PC-3 (cell line): ENCODE measurements around the gene HPDL. TPM values are rescaled to one million over a fixed set of nuclear protein-coding genes. Genes with fewer than 3 reads are reported as not detected.

Source experiments
- ATAC-seq: fragments of 200-7000 bp; cut with Tn5 transposase; 2 replicates; pipeline ENCODE4 v1.9.1; 2020; ENCODE audit warnings: mild to moderate bottlenecking, moderate library complexity
- BruUV-seq: library from RNA; stranded (reverse); fragments of 400-500 nt; replicated peaks from 2 replicates; lab custom pipeline; 2021; lab: Mats Ljungman, UMichigan
- CTCF ChIA-PET: fragments of 300-600 bp; sonication (Branson Sonifier 250); formaldehyde crosslinking; loops from one replicate; lab custom pipeline; 2022; ENCODE audit warnings: antibody characterized with exemption; lab: Charles Lee
- POLR2A ChIA-PET: fragments of 300-600 bp; sonication (Branson Sonifier 250); formaldehyde crosslinking; loops from one replicate; lab custom pipeline; 2022; ENCODE audit warnings: antibody characterized with exemption; ENCODE audit not compliant: unreplicated experiment; lab: Charles Lee
- DNase-seq: peaks from one replicate; pipeline ENCODE4 v3.0.0-alpha.2; 2015
- H2AFZ ChIP-seq: fragments of 300-600 bp; sonication (generic); 2 replicates; pipeline ENCODE4 v1.6.0; 2016; ENCODE audit warnings: antibody characterized with exemption, low read length
- H3F3A ChIP-seq: fragments of 300-600 bp; sonication (generic); one replicate; pipeline ENCODE4 v1.6.0; 2017; ENCODE audit warnings: antibody characterized with exemption, low read length, control low read depth, mild to moderate bottlenecking; ENCODE audit not compliant: unreplicated experiment
- H3K27ac ChIP-seq: fragments of 300-600 bp; sonication (generic); 2 replicates; pipeline ENCODE4 v1.5.1; 2016; ENCODE audit warnings: mild to moderate bottlenecking, low read length
- H3K27me3 ChIP-seq: fragments of 300-600 bp; sonication (generic); 2 replicates; pipeline ENCODE4 v1.6.1; 2016; ENCODE audit warnings: low read length, mixed read lengths
- H3K36me3 ChIP-seq: fragments of 300-600 bp; sonication (generic); 2 replicates; pipeline ENCODE4 v1.6.1; 2016; ENCODE audit warnings: low read depth, mixed run types, low read length, mixed read lengths
- H3K4me1 ChIP-seq: fragments of 300-600 bp; sonication (generic); 2 replicates; pipeline ENCODE4 v1.5.1; 2016; ENCODE audit warnings: low read length; ENCODE audit not compliant: insufficient read depth
- H3K4me2 ChIP-seq: fragments of 300-600 bp; sonication (generic); 2 replicates; pipeline ENCODE4 v1.6.0; 2016; ENCODE audit warnings: low read length
- H3K4me3 ChIP-seq: fragments of 300-600 bp; sonication (generic); 2 replicates; pipeline ENCODE4 v1.5.1; 2016; ENCODE audit warnings: mild to moderate bottlenecking, low read length, mixed read lengths
- H3K79me2 ChIP-seq: fragments of 300-600 bp; sonication (generic); 2 replicates; pipeline ENCODE4 v1.6.1; 2017; ENCODE audit warnings: low read length, mixed read lengths
- H3K9ac ChIP-seq: fragments of 300-600 bp; sonication (generic); 2 replicates; pipeline ENCODE4 v1.6.0; 2016; ENCODE audit warnings: mild to moderate bottlenecking, low read length
- H3K9me2 ChIP-seq: fragments of 300-600 bp; sonication (generic); replicated peaks from 2 replicates; pipeline ENCODE4 v1.6.1; 2016; ENCODE audit warnings: mixed run types, low read length, mixed read lengths
- H3K9me3 ChIP-seq: fragments of 300-600 bp; sonication (generic); 2 replicates; pipeline ENCODE4 v1.6.1; 2016; ENCODE audit warnings: low read length, mixed read lengths
- H4K20me1 ChIP-seq: fragments of 300-600 bp; sonication (generic); 2 replicates; pipeline ENCODE4 v1.6.1; 2016; ENCODE audit warnings: low read length, mixed read lengths
- EZH2 ChIP-seq: fragments of 300-600 bp; sonication (generic); IDR thresholded peaks from one replicate; pipeline ENCODE4 v1.6.1; 2017; ENCODE audit warnings: antibody characterized with exemption, mild to moderate bottlenecking, low read length; ENCODE audit not compliant: unreplicated experiment
- EZH2phosphoT487 ChIP-seq: fragments of 300-600 bp; sonication (generic); IDR thresholded peaks from 2 replicates; pipeline ENCODE4 v1.6.1; 2018; ENCODE audit warnings: mild to moderate bottlenecking, antibody characterized with exemption, low read length, borderline replicate concordance
- intact Hi-C: fragments of 100-400 bp; cut with micrococcal nuclease; formaldehyde crosslinking; loops from 2 replicates; pipeline ENCODE4 v1.9.0; 2023
- total RNA-seq: library from RNA; depleted of rRNA; stranded (reverse); fragments of >200 nt; gene quantifications from 2 replicates; pipeline ENCODE4 v1.2.3, GENCODE V29; 2014
- TF ChIP-seq, protein P1 (sequence below): fragments of 300-600 bp; sonication (generic); conservative IDR thresholded peaks from 2 replicates; pipeline ENCODE4 v1.5.1; 2017; ENCODE audit warnings: antibody characterized with exemption, low read depth, mild to moderate bottlenecking, low read length

Gene HPDL
- total RNA-seq, 1 experiment from 2014 or later: not detected

DNA sequence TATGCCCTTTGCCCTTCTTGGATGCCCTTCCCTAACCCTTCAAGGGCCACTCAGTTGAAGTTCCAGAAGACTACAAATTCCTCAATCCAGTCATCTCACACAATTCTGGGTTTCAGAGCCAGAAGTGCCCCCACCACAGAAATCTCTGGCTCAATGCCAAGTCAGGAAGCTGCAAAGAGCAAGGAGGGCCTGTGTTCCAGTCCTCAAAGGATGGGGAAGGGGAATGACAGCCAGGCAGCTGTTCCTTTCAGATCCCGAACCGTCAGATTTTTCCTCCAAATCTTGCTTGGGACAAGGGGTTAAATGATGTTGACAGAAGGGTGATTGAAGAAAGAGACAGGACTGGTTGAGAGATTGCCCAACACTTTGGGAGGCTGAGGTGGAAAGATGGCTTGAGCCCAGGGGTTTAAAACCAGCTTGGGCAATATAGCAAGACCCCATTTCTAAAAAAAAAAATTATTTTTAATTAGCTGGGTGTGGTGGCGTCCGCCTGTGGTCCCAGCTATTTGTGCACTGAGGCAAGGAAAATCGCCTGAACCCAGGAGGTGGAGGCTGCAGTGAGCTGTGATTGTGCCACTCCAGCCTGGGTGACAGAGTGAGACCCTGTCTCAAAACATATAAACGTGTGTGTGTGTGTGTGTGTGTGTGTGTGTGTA lies 716 bp upstream of the HPDL start:
- ATAC-seq (no peak), DNase-seq (no peak)
- H3K9ac ChIP-seq: no peak overlapping the region
- BruUV-seq: no TSS peak
- H3K27ac ChIP-seq: no peak overlapping the region
- H3K27me3 ChIP-seq: no peaks in the 10 kb centered on the region
- TF ChIP-seq EZH2phosphoT487 (no peak), EZH2 (no peak)
- TF ChIP-seq, protein P1, sequence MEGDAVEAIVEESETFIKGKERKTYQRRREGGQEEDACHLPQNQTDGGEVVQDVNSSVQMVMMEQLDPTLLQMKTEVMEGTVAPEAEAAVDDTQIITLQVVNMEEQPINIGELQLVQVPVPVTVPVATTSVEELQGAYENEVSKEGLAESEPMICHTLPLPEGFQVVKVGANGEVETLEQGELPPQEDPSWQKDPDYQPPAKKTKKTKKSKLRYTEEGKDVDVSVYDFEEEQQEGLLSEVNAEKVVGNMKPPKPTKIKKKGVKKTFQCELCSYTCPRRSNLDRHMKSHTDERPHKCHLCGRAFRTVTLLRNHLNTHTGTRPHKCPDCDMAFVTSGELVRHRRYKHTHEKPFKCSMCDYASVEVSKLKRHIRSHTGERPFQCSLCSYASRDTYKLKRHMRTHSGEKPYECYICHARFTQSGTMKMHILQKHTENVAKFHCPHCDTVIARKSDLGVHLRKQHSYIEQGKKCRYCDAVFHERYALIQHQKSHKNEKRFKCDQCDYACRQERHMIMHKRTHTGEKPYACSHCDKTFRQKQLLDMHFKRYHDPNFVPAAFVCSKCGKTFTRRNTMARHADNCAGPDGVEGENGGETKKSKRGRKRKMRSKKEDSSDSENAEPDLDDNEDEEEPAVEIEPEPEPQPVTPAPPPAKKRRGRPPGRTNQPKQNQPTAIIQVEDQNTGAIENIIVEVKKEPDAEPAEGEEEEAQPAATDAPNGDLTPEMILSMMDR: no peak
- H4K20me1 ChIP-seq: no peaks in the 10 kb centered on the region
- H3K9me2 ChIP-seq: no peaks in the 10 kb centered on the region
- ChIA-PET CTCF (no interaction called here), POLR2A (no interaction called here)
- H3F3A ChIP-seq: no peaks in the 10 kb centered on the region
- H3K4me1 ChIP-seq: peaks cover 9% of the 10 kb centered on the region
- no peak overlapping the region for H3K4me2 ChIP-seq
- no peak overlapping the region for H2AFZ ChIP-seq
- H3K79me2 ChIP-seq: no peaks in the 10 kb centered on the region
- H3K36me3 ChIP-seq: no peaks in the 10 kb centered on the region
- intact Hi-C loops: no loop called here
- H3K4me3 ChIP-seq: no peak overlapping the region
- no peaks in the 10 kb centered on the region for H3K9me3 ChIP-seq

DNA sequence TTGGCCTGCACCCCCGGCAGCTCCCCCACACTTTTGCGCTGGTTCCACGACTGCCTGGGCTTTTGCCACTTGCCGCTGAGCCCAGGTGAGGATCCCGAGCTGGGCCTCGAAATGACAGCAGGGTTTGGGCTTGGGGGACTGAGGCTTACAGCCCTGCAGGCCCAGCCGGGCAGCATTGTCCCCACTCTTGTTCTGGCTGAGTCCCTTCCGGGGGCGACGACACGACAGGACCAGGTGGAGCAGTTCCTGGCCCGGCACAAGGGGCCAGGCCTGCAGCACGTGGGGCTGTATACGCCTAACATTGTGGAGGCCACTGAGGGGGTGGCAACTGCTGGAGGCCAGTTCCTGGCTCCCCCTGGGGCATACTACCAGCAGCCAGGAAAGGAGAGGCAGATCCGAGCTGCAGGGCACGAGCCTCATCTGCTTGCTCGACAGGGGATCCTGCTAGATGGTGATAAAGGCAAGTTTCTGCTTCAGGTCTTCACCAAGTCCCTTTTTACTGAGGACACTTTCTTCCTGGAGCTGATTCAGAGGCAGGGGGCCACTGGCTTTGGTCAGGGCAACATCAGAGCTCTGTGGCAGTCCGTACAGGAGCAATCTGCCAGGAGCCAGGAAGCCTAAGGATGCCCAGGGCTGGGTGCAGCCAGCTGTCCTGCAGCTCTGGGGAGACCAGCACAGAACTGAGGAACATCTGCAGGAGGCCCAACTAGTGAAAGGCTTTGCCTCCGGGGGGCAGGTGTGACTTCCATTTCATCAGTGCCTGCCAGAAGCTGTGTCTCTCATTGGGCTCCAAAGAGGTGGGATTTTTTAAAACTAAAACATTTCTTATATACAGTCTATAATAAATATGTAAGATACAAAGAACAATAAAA lies 1.2 kb downstream of the HPDL start:
- Histone ChIP-seq H3K4me2 (no peak overlapping the region), H3F3A (no peaks in the 10 kb centered on the region), H3K27me3 (no peaks in the 10 kb centered on the region), H4K20me1 (no peaks in the 10 kb centered on the region), H3K4me1 (peaks cover 9% of the 10 kb centered on the region), H3K9me3 (no peaks in the 10 kb centered on the region), H3K9ac (no peak overlapping the region), H3K4me3 (no peak overlapping the region), H3K79me2 (no peaks in the 10 kb centered on the region), H3K36me3 (no peaks in the 10 kb centered on the region), H3K27ac (no peak overlapping the region), H2AFZ (no peak overlapping the region), H3K9me2 (no peaks in the 10 kb centered on the region)
- no peak for DNase-seq
- CTCF ChIA-PET: interaction anchor here (0.6 kb wide), 1 partner anchor 403 kb away, joined by 3 read pairs; no protein-coding TSS in a partner anchor
- intact Hi-C loops: no loop called here
- TF ChIP-seq EZH2 (no peak), EZH2phosphoT487 (no peak)
- TF ChIP-seq, protein P1: no peak
- no TSS peak for BruUV-seq
- POLR2A ChIA-PET: no interaction called here
- no peak for ATAC-seq

DNA sequence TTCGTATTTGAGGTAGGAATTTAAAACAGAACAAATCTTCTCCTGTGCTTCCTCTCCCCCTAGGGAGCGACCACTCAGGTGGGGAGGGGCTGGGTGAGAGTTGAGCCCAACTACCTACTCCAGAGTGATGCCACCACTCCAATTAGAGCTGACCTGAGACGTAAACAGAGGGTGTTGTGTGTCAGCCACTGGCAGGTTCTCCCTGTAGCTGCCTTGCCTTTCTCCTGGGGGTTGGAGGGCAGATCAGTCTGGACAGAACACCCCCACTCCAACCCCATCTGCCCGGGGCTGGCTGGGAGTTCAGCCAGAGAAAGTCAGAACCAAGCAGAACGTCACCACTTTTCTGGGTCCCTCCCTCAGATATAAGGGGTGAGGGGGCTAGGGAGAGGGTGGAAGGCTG lies 2.0 kb downstream of the HPDL start:
- no peaks in the 10 kb centered on the region for H3K27me3 ChIP-seq
- ATAC-seq (no peak), DNase-seq (no peak)
- ChIA-PET POLR2A (no interaction called here), CTCF (no interaction called here)
- no peak overlapping the region for H3K4me2 ChIP-seq
- H3F3A ChIP-seq: no peaks in the 10 kb centered on the region
- H3K27ac ChIP-seq: no peak overlapping the region
- H3K36me3 ChIP-seq: no peaks in the 10 kb centered on the region
- H2AFZ ChIP-seq: no peak overlapping the region
- H3K9me3 ChIP-seq: no peaks in the 10 kb centered on the region
- H3K9ac ChIP-seq: no peak overlapping the region
- no peaks in the 10 kb centered on the region for H3K79me2 ChIP-seq
- H4K20me1 ChIP-seq: no peaks in the 10 kb centered on the region
- intact Hi-C loops: no loop called here
- no peaks in the 10 kb centered on the region for H3K9me2 ChIP-seq
- peaks cover 9% of the 10 kb centered on the region for H3K4me1 ChIP-seq
- TF ChIP-seq EZH2phosphoT487: no peak
- TF ChIP-seq, protein P1: no peak
- no peak for TF ChIP-seq EZH2
- H3K4me3 ChIP-seq: no peak overlapping the region
- no TSS peak for BruUV-seq
